H54 (cell line): ENCODE measurements around the gene NPM1.
"Not testable (repeated sequence)": the region's sequence is repeated elsewhere in the genome, so short reads cannot be mapped to it uniquely, and the experiment has no call there.

Source experiments
- DNase-seq: peaks from one replicate; pipeline ENCODE4 v3.0.0; 2011; ENCODE audit warnings: low spot score, mixed read lengths; ENCODE audit not compliant: insufficient read length
- FAIRE-seq: peaks from 3 replicates; lab custom pipeline; 2011; peaks lifted over from hg19 to GRCh38; lab: Jason Lieb, UNC
- POLR2A ChIP-seq: IDR thresholded peaks from 2 replicates; pipeline ENCODE4 v1.6.1; 2011; ENCODE audit warnings: low read depth, mild to moderate bottlenecking, low read length

The NPM1 gene

GRCh38 chr5:171412186-171412585 is 24.5 kb downstream of the NPM1 start:
- FAIRE-seq (no peak), DNase-seq (no peak)
- TF ChIP-seq POLR2A = no peak

- FAIRE-seq (no peak), DNase-seq (no peak)
- no peak for TF ChIP-seq POLR2A
Observed at GRCh38 chr5:171413153-171413910, 25.7 kb downstream of the NPM1 start.

GRCh38 chr5:171413993-171414392 is 26.3 kb downstream of the NPM1 start:
- FAIRE-seq, DNase-seq: not testable (repeated sequence)

GRCh38 chr5:171415115-171415730 is 27.6 kb downstream of the NPM1 start:
- FAIRE-seq (no peak), DNase-seq (no peak)
- no peak for TF ChIP-seq POLR2A

- DNase-seq = no peak
- no peak for TF ChIP-seq POLR2A
- FAIRE-seq = no peak
Observed at GRCh38 chr5:171416160-171417049, 28.8 kb downstream of the NPM1 start.

GRCh38 chr5:171418316-171418981 is 30.8 kb downstream of the NPM1 start:
- FAIRE-seq = no peak
- peak; percentile 80 for DNase-seq
- TF ChIP-seq POLR2A = no peak

- FAIRE-seq (no peak), DNase-seq (no peak)
- no peak for TF ChIP-seq POLR2A
Observed at GRCh38 chr5:171418982-171419687, 31.5 kb downstream of the NPM1 start, which contains the start of gene FGF18. Gene FGF18, plus strand, starts transcription at chr5:171419647. Its CDS starts 553 bp downstream, at chr5:171420200.

- FAIRE-seq = no peak
- TF ChIP-seq POLR2A = no peak
Observed at GRCh38 chr5:171419688-171420430, 32.2 kb downstream of the NPM1 start.

GRCh38 chr5:171420431-171421241 is 33.0 kb downstream of the NPM1 start:
- DNase-seq = no peak
- no peak for FAIRE-seq
- no peak for TF ChIP-seq POLR2A

More at GRCh38 chr5:171419688-171420430, 32.2 kb downstream of the NPM1 start:
- no peak for DNase-seq

- DNase-seq (no peak), FAIRE-seq (no peak)
- no peak for TF ChIP-seq POLR2A
Observed at GRCh38 chr5:171421331-171422262, 33.9 kb downstream of the NPM1 start.
